Body of pancreas (tissue), 4 donors: ENCODE data around the gene TEAD4.

Source experiments
- CTCF ChIP-seq, 7 experiments: fragments of 450-650 bp in 4 of 7; fragments of 200-600 bp in 3 of 7; sonication (generic) in 3 of 7; IDR thresholded peaks; one replicate each; pipeline ENCODE4 v1.5.1; 2016 to 2019; ENCODE audit warnings: antibody characterized with exemption in 7 of 7
- POLR2A ChIP-seq, 3 donors: fragments of 450-650 bp; IDR thresholded peaks; one replicate each; pipeline ENCODE4 v1.6.1; 2016; ENCODE audit warnings: antibody characterized with exemption in 3 of 3, mild to moderate bottlenecking in 2 of 3

GRCh38 chr12:3087758-3088650 is 128.8 kb downstream of the TEAD4 start:
- TF ChIP-seq CTCF (IDR thresholded peaks at IDR 0.05) (no peak), POLR2A (IDR thresholded peaks at IDR 0.05) (no peak)
